HCEC 1CT (cell line): ENCODE results near the gene CCDC169.
A peak's percentile ranks its signal among the peaks of the same experiment; 100 is the strongest.
"Not testable (repeated sequence)": the region's sequence is repeated elsewhere in the genome, so short reads cannot be mapped to it uniquely, and the experiment has no call there.

Experiments
- DNase-seq: peaks from one replicate; pipeline ENCODE4 v3.0.0-alpha.2; 2017

The CCDC169 gene

GRCh38 chr13:36313047-36313969 lies 15.7 kb upstream of the CCDC169 start:
- DNase-seq = no peak

- no peak for DNase-seq
These were observed 12.9 kb upstream of the CCDC169 start for GRCh38 chr13:36310417-36311108.

- no peak for DNase-seq
These were observed 4.7 kb upstream of the CCDC169 start for GRCh38 chr13:36302289-36302688.

- DNase-seq = not testable (repeated sequence)
These were observed 1.9 kb upstream of the CCDC169 start for GRCh38 chr13:36299469-36299868.

- DNase-seq = no peak
These were observed 988 bp upstream of the CCDC169 start for GRCh38 chr13:36298535-36299068.

GRCh38 chr13:36294096-36294495 lies 3.5 kb downstream of the CCDC169 start:
- no peak for DNase-seq

- peak; percentile 31 for DNase-seq
These were observed 4.1 kb downstream of the CCDC169 start for GRCh38 chr13:36293497-36293896.

- DNase-seq = no peak
These were observed 8.7 kb downstream of the CCDC169 start for GRCh38 chr13:36288794-36289391.

GRCh38 chr13:36286006-36286405 lies 11.6 kb downstream of the CCDC169 start:
- no peak for DNase-seq

GRCh38 chr13:36282821-36283432 lies 14.7 kb downstream of the CCDC169 start:
- DNase-seq = peak; percentile 45

GRCh38 chr13:36275190-36276002 lies 22.2 kb downstream of the CCDC169 start:
- DNase-seq = peak; percentile 42

GRCh38 chr13:36273431-36273830 lies 24.2 kb downstream of the CCDC169 start:
- DNase-seq = no peak

- no peak for DNase-seq
These were observed 35.6 kb downstream of the CCDC169 start for GRCh38 chr13:36261976-36262375.

GRCh38 chr13:36261011-36261410 lies 36.6 kb downstream of the CCDC169 start:
- DNase-seq = no peak

GRCh38 chr13:36259361-36260137 lies 38.1 kb downstream of the CCDC169 start:
- DNase-seq = no peak

- DNase-seq = no peak
These were observed 38.8 kb downstream of the CCDC169 start for GRCh38 chr13:36258831-36259230.

- DNase-seq = no peak
These were observed 46.1 kb downstream of the CCDC169 start for GRCh38 chr13:36251526-36251925.

- DNase-seq = no peak
These were observed 46.6 kb downstream of the CCDC169 start for GRCh38 chr13:36251017-36251416.

- no peak for DNase-seq
These were observed 48.9 kb downstream of the CCDC169 start for GRCh38 chr13:36248700-36249099.

GRCh38 chr13:36244990-36245389 lies 52.6 kb downstream of the CCDC169 start:
- DNase-seq = no peak

- no peak for DNase-seq
These were observed 53.5 kb downstream of the CCDC169 start for GRCh38 chr13:36244073-36244472.
